Psoas muscle (tissue), 8 donors: ENCODE results near the gene TATDN3. TPM values are rescaled to one million over a fixed set of nuclear protein-coding genes. Genes with fewer than 3 reads are reported as not detected.

Experiments
- ATAC-seq, 4 donors: fragments of 200-7000 bp; cut with Tn5 transposase; one replicate each; pipeline ENCODE4 v1.9.1; 2020; ENCODE audit warnings: moderate library complexity in 3 of 4, mild to moderate bottlenecking in 2 of 4
- DNase-seq, 2 donors: peaks; one replicate each; pipeline ENCODE4 v3.0.0-alpha.2; 2020
- H3K27ac ChIP-seq: fragments of 200-600 bp; one replicate; pipeline ENCODE4 v1.8.0; 2022
- H3K27me3 ChIP-seq, 3 donors: fragments of 200-600 bp in 1 of 3; one replicate each; pipeline versions ENCODE4 v1.6.1 to v1.8.0; 2013 to 2022; ENCODE audit warnings: low read length in 2 of 3, mild to moderate bottlenecking in 2 of 3, moderate library complexity in 1 of 3; ENCODE audit not compliant: insufficient read depth in 3 of 3
- H3K36me3 ChIP-seq, 2 donors: fragments of 200-600 bp in 1 of 2; one replicate each; pipeline versions ENCODE4 v1.6.1 to v1.8.0; 2013 to 2022; ENCODE audit warnings: low read depth in 1 of 2, mild to moderate bottlenecking in 1 of 2, moderate library complexity in 1 of 2; ENCODE audit not compliant: insufficient read depth in 1 of 2
- H3K4me1 ChIP-seq: fragments of 200-600 bp; one replicate; pipeline ENCODE4 v1.8.0; 2022
- H3K4me3 ChIP-seq: fragments of 200-600 bp; one replicate; pipeline ENCODE4 v1.8.0; 2022; ENCODE audit warnings: mild to moderate bottlenecking
- H3K9me3 ChIP-seq: fragments of 200-600 bp; one replicate; pipeline ENCODE4 v1.8.0; 2022
- WGBS, 3 donors: extraction: QIAGEN DNeasy Blood & Tissue Kit; methylation state at CpG; one replicate each; pipeline versions ENCODE4 v1.1.6 to v1.1.7; 2013; 5-methylcytosine and 5-hydroxymethylcytosine counted together
- intact Hi-C, 2 donors: fragments of 100-400 bp; cut with DNase I; formaldehyde crosslinking; loops; one replicate each; pipeline versions ENCODE4 v1.11.0 to v1.14.2; 2022
- polyA plus RNA-seq, 3 donors: library from polyadenylated mRNA; stranded (reverse); fragments of 200-250 nt; gene quantifications; one replicate each; pipeline ENCODE4 v1.2.3, GENCODE V29; 2013
- total RNA-seq, 4 donors: library from RNA; stranded (reverse); fragmentation: NEBNext Ultra II Directional in 2 of 4; extraction: Animal tissue kit (Norgen Biotek cat#: 25700) in 2 of 4; gene quantifications; one replicate each; pipeline versions ENCODE4 v1.2.1 to v1.2.4, GENCODE V29; 2021 to 2023
- TF ChIP-seq, protein P1 (sequence below): fragments of 200-600 bp; IDR thresholded peaks from one replicate; pipeline ENCODE4 v1.8.0; 2022; ENCODE audit warnings: antibody characterized with exemption
- donor health status: healthy with polysubstance abuse.
- donor health status: DM: no; HTN: no; CAD: no; lungs with moderate emphysema.
- donor health status: Bipolar disorder and iron deficiency.
- donor health status: healthy.
- donor health status: DM: yes; HTN: yes; CAD: no.
- donor health status: DM: no; HTN: no; CAD: no.
- donor health status: DM: no; HTN: no; CAD: no.
- donor health status: DM: yes; HTN: yes; CAD: no.

TATDN3 gene
- total and polyA plus RNA-seq, 7 donors = 13.5 to 25.2 (median 21.4) TPM

DNA sequence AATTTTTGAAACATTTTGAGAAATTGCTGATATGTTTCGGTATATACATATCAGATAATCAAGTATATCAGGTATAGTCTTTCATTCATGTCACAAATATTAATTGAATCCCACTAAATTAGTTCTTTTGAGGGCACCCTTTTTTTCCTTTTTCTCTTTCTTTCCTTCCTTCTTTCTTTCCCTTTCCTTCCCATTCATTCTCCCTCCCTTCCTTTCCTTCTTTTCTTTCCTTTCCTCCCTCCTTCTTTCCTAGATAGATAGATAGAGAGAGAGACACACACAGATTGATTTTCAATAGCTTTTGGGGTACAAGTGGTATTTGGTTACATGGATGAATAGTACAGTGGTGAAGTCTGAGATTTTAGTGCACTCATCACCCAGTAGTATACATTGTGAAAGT lies 5.8 kb upstream of the TATDN3 start:
- peaks cover 5% of the 10 kb centered on the region for H3K4me1 ChIP-seq
- H3K4me3 ChIP-seq = no peak overlapping the region
- DNase-seq = no peak
- no peak overlapping the region for H3K27ac ChIP-seq
- no peaks in the 10 kb centered on the region for H3K9me3 ChIP-seq
- intact Hi-C loops = loop anchor here in 1 of 2 donors (5.0 kb wide), 1 partner anchor 119 kb away; no protein-coding TSS in a partner anchor
- no peak for ATAC-seq
- H3K27me3 ChIP-seq = no peaks in the 10 kb centered on the region
- 96 to 98% (median 96%) methylated on average over 1 of the region's 1 CpG for WGBS, 3 donors
- H3K36me3 ChIP-seq = peaks cover 0 to 63% of the 10 kb centered on the region in 2 donors
- TF ChIP-seq, protein P1, sequence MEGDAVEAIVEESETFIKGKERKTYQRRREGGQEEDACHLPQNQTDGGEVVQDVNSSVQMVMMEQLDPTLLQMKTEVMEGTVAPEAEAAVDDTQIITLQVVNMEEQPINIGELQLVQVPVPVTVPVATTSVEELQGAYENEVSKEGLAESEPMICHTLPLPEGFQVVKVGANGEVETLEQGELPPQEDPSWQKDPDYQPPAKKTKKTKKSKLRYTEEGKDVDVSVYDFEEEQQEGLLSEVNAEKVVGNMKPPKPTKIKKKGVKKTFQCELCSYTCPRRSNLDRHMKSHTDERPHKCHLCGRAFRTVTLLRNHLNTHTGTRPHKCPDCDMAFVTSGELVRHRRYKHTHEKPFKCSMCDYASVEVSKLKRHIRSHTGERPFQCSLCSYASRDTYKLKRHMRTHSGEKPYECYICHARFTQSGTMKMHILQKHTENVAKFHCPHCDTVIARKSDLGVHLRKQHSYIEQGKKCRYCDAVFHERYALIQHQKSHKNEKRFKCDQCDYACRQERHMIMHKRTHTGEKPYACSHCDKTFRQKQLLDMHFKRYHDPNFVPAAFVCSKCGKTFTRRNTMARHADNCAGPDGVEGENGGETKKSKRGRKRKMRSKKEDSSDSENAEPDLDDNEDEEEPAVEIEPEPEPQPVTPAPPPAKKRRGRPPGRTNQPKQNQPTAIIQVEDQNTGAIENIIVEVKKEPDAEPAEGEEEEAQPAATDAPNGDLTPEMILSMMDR = no peak

DNA sequence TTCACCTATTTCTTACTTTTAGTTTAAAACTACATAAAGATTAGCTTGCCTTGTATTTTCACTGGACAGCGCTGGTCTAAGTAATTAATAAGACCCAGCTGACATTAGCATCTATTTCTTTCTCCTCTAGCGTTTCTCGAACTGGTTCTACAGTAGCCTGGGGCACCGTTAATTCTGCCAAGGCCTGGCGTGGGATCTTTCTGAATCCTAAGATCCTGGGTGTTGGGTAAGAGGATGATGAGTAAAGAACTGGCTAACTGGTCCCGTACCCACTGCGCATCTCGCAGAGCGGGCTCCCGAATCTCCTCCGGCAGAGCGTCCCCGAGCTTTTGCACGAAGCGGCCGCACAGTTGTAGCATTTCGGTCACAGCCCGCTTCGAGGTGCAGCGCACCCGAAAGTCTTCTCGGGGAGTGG lies 426 bp upstream of the TATDN3 start:
- peak overlapping the region; percentile 76 for H3K4me3 ChIP-seq
- no peak for DNase-seq
- TF ChIP-seq, protein P1 = no peak
- H3K4me1 ChIP-seq = peaks cover 6% of the 10 kb centered on the region
- peak overlapping the region; percentile 92 for H3K27ac ChIP-seq
- intact Hi-C loops = no loop called here
- 0% methylated on average over 22 of the region's 22 CpGs for WGBS, 3 donors
- peak; percentile 60 to 85 (median 72) for ATAC-seq
- H3K36me3 ChIP-seq = peaks cover 0 to 27% of the 10 kb centered on the region in 2 donors
- H3K9me3 ChIP-seq = no peaks in the 10 kb centered on the region
- no peaks in the 10 kb centered on the region for H3K27me3 ChIP-seq

DNA sequence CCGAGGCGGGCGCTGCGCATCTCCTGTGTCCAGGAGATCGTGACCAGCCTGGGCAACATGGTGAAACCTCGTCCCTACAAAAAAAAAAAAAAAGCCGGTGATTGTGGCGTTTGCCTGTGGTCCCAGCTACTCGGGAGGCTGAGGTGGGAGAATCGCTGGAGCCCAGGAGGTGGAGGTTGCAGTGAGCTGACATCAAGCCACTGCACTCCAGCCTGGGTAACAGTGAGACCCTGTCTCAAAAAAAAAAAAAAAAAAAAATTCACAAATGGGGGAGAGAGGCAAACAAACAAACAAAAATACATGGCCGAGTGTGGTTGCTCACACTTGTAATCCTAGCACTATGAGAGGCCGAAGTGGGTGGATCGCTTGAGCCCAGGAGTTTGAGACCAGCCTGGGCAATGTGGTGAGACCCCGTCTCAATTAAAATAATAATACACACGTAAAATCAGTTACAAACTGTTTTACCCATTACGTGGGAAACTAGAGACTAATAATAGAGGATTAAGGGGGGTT lies 758 bp downstream of the TATDN3 start:
- Histone ChIP-seq H3K9me3 (no peaks in the 10 kb centered on the region), H3K27ac (peak overlapping the region; percentile 92), H3K36me3 (peaks cover 3 to 28% of the 10 kb centered on the region in 2 donors), H3K4me1 (peaks cover 6% of the 10 kb centered on the region), H3K4me3 (peak overlapping the region; percentile 76), H3K27me3 (no peaks in the 10 kb centered on the region)
- intact Hi-C loops = no loop called here
- DNase-seq (no peak), ATAC-seq (no peak)
- TF ChIP-seq, protein P1 = no peak
- 8 to 14% (median 11%) methylated on average over 16 of the region's 16 CpGs for WGBS, 3 donors

DNA sequence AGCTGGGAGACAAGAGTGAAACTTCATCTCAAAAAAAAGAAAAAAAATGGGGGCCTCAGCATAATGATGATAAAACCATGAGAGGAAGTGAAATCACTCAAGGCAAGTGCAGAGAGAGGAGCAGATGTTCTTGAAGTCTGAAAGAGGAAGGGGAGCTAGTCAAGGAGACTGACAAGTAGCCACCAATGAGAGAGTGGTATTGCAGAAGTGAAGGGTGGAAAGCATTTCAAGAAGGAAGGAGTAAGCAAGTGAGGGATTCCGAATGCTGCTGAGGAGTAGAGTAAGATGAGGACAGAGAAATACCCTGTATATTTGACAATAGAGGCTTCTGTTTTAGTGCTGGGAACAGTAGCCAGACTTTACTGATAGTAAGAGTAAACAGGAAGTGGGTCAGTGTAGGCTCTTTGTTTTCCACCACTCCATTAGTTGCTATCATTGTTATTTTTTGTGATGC lies 2.9 kb downstream of the TATDN3 start:
- no peak overlapping the region for H3K4me3 ChIP-seq
- intact Hi-C loops = loop anchor here in 1 of 2 donors (5.0 kb wide), 1 partner anchor 208 kb away; no protein-coding TSS in a partner anchor
- DNase-seq (no peak), ATAC-seq (no peak)
- WGBS, 3 donors = 82 to 100% (median 96%) methylated on average over 1 of the region's 1 CpG
- peaks cover 6% of the 10 kb centered on the region for H3K4me1 ChIP-seq
- no peaks in the 10 kb centered on the region for H3K9me3 ChIP-seq
- TF ChIP-seq, protein P1 = no peak
- peaks cover 3 to 50% of the 10 kb centered on the region in 2 donors for H3K36me3 ChIP-seq
- no peaks in the 10 kb centered on the region for H3K27me3 ChIP-seq
- no peak overlapping the region for H3K27ac ChIP-seq

DNA sequence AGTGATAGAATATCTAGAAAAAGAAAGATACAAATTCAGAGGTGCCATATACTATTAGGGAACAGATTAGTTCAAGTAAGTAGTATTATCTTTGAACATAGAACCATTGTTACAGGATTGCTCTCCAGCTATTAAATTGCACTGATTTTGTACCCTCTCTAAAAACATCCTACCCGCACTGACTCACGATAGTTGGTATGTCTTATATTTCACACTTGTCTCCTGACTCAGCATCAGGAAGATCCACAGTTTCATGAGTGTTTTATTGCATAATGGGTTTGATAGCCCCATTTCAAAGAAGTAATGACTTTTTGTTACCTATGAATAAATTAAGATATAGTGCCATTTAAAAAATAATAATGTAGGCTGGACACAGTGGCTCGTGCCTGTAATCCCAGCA lies 6.0 kb downstream of the TATDN3 start:
- Histone ChIP-seq H3K27me3 (no peaks in the 10 kb centered on the region), H3K9me3 (no peaks in the 10 kb centered on the region), H3K4me1 (no peaks in the 10 kb centered on the region), H3K4me3 (no peak overlapping the region), H3K27ac (no peak overlapping the region), H3K36me3 (peaks cover 3 to 80% of the 10 kb centered on the region in 2 donors)
- TF ChIP-seq, protein P1 = no peak
- intact Hi-C loops = loop anchor here (2.0 to 5.0 kb wide), 2 partner anchors 41 to 205 kb away; no protein-coding TSS in a partner anchor
- WGBS, 3 donors = 73 to 87% (median 75%) methylated on average over 3 of the region's 3 CpGs
- DNase-seq (no peak), ATAC-seq (no peak)
